Measurements from ENCODE around the gene PTPRD.

DNA sequence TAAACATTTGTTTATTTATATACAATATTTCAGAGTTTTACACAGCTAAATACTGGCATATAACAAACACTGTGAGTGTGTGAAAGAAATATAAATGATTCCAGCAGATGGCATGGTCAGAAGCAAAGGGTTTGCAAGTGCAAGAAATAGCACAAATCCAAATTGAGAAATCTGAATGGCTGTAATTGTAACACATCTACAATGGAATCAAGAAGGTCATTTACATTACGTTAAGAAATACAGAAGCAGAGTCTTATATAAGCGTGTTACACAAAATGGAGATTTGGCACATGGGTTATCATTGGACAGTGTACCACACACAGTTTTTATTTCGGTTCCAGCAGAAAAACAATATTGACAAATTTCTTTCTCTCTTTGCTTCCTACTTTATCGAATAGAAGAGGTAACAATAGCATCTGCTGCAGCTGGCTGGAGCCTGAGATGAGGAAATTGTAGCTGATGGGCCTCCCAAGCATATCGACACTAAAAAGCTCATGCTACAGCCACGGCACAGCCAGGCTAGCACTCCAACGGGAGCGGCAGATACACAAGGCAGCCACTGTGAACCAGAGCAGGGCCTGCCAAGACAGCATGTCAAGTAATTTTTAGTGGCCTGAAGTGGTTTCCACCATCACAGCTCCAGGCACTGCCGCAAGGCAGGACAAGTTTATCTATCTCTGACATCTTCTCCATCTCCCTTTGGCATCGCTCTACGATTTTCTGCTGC, 2248.6 kb downstream of the PTPRD start:
- TF ChIP-seq, protein P1, sequence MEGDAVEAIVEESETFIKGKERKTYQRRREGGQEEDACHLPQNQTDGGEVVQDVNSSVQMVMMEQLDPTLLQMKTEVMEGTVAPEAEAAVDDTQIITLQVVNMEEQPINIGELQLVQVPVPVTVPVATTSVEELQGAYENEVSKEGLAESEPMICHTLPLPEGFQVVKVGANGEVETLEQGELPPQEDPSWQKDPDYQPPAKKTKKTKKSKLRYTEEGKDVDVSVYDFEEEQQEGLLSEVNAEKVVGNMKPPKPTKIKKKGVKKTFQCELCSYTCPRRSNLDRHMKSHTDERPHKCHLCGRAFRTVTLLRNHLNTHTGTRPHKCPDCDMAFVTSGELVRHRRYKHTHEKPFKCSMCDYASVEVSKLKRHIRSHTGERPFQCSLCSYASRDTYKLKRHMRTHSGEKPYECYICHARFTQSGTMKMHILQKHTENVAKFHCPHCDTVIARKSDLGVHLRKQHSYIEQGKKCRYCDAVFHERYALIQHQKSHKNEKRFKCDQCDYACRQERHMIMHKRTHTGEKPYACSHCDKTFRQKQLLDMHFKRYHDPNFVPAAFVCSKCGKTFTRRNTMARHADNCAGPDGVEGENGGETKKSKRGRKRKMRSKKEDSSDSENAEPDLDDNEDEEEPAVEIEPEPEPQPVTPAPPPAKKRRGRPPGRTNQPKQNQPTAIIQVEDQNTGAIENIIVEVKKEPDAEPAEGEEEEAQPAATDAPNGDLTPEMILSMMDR (IDR thresholded peaks at IDR 0.05; ENCODE audit: low read depth, low read length, poor library complexity, severe bottlenecking) = no peak
- no peak for TF ChIP-seq EZH2phosphoT487 (IDR thresholded peaks at IDR 0.05; ENCODE audit: borderline replicate concordance, low read length)

Data from DOHH2 (cell line).